Stimulated activated CD8-positive, alpha-beta memory T cell treated with anti-CD3 and anti-CD28 coated beads, Interleukin-7, amount 100 ng/mL, for 1 hour (primary cell): ENCODE measurements around the gene DNAJB13.

Source experiments
- DNase-seq, 2 donors: peaks; one replicate each; pipeline ENCODE4 v3.0.0-alpha.2; 2020; ENCODE audit warnings: low read depth in 2 of 2

DNAJB13 gene

DNA sequence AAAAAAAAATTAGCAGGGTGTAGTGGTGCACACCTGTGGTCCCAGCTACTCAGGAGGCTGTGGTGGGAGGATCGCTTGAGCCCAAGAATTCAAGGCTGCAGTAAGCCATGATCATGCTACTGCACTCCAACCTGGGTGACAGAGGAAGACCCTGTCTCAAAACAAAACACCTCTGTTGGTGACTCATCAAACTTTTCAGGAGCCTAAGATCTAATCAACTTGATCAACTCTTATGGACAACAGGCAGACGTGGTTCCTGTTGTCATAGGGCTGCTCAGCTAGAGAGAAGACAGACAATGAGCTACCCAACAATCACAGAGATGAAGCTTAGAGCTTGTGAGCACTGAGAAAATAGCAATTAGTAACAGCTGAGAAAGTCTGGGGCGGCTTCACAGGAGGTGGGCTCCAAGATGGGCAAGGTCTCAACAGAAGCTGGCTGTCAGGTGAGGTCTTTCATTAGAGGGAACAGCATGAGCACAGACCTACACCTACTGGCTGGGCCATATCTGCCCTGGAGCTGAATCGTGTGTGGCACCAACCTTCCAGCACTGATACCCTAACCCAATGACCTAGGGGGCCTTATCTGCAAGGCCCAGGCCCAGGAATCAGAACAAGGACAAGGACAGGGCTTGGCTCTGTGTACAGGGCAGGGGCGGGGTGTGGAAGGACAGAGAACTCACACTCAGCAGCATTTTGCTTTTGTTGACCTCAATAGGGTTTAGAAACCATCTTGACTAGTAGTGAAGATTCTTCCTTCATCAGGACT, 65.3 kb downstream of the DNAJB13 start:
- no peak for DNase-seq

DNA sequence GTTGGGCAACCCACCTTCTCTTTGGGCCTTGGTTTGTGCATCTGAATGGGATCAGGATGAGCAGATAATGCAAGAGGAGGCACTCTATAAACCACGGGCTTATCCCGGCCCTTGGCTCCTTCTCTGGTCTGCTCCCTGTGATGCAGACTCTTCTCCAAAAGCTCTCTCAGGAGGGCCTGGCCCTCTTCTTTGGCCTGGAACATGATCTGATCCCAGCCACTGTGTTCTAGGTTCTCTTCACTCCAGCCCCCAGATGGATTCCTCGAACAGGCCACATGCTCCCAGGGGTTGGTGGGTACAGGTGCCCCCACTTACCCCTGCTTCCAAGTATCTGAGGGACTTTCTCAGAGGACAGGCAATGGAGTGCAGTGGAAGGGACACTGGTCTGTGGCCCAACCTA, 66.8 kb downstream of the DNAJB13 start:
- DNase-seq: no peak

DNA sequence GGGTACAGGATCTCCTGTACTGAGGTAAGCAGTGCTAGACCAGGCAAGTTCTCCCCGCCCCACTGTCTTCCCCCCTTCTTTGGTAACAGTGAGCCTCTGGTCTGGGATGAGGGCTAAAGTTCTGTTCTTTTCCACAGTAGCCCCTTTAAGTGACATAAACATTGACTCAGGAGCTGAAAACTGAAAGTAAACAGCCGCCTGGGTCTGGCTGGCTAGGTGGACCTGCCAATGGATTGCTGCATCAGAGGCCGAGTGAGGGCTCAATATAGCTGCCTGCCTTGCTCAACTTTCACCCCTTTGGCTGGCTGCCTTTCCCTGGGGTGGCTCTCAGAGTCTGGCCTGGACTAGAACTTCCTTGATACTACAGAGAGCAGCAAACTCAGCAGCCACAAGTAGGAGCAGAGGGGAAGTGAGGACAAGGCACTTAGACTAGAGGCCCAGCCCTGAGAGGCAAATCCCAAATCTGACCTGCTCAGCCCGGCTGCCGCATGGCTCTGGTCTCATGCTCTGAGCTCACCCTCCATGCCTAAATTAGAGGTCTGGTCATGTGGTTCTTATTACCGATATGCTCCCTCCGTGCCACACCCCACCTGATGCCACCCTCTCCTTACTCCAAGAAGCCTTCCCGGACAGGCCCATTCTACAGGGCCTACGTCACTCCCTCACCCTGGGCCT, 67.6 kb downstream of the DNAJB13 start:
- no peak for DNase-seq

DNA sequence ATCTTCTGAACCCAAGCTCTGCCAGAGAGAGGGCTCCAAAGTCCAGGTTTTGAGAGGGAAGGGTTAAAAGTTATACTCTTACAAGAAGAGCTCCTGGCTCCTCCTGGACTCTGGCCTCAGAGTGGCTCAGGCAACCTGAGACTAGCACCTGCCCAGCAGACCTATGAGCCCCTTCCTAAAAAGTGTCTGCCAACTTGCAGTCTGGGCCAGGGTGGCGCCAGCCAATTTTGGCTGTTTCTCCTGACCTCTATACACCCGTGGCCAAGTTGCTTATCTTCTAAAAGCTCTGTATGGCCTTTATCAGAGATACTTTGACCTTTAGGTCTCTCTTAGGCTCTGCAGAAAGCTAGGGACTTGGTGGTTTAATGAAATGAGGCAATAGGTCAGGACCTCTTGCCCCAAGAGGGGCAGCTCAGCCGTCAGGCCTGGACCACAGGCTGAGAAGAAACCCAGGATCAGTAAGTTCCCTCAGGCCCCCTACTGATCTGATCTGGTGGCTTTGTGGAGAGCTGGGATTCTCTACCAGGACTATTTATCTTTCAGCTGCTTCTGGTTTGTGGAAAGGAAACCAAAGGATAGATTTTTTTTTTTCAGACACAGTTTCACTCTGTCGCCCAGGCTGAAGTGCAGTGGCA, 68.4 kb downstream of the DNAJB13 start:
- no peak for DNase-seq

DNA sequence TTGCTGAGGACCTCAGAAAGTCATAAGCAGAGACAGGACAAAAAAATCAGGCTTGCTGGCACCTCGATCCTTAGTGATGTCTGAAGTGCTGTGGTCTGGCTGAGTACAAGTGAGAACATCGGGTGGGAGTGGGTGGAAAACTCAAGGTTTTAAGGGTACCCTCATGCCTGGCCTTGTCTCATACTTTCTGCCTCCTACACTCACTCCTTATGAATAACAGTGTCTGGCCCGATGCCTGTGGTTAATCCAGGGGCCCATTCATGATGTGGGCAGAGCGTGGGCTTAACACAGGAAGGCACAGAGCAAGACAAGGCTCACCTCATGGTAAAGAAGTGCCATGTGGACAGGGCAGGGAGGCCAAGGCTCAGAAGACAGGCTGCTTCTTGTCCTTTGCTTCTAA, 69.0 kb downstream of the DNAJB13 start:
- DNase-seq: no peak
